GM18909 (cell line): ENCODE results near the gene TRIO.

ENCODE experiments used
- ATAC-seq: cut with Tn5 transposase; IDR thresholded peaks from one replicate; pipeline ENCODE4 v1.9.1; 2021; ENCODE audit warnings: mild to moderate bottlenecking; ENCODE audit not compliant: unreplicated experiment, poor library complexity

Gene TRIO

DNA sequence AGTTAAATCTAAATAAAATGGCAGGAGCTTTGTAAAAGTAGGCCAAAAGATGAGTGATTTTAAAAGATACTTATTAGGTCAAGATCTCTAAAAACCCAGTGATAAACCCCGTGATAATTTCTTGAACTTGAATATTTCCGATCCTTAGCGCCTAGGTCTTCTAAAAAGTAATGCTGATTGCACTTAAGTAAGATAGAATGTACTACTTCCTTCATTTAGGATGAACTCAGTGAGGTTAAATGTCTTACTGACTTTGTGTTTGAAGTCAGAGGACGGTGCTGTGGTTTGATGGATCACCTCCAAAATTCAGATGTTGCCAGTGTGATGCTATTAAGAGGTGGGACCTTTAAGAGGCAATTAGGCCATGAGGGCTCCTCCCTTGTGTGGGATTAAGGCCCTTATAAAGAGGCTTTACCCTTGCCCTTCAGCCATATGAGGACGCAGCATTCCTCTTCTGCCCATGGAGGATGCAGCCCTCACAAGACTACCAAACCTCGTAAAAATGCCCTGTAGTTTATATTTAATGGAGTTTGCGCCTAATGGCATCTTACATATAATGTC is 130.1 kb downstream of the TRIO start:
- no peak for ATAC-seq

DNA sequence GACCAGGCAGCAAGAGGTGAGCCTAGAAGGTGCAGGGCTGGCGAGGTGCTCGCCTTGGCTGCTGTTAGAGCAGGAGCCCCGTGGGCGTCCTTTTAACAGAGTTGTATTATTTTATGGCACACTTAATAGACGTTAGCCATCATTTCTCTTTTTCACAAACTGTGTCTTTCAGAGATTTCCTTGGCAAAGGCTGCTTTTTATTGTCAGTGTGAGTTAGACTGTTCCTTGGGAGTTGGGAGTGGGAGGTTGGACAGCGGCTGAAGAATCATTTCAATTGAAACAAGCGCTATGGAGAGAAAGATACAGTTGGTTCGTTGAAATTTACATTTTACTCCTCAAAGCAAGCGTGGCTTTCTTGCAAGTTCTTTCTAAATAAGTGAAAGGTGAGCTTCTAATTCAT is 133.2 kb downstream of the TRIO start:
- no peak for ATAC-seq

DNA sequence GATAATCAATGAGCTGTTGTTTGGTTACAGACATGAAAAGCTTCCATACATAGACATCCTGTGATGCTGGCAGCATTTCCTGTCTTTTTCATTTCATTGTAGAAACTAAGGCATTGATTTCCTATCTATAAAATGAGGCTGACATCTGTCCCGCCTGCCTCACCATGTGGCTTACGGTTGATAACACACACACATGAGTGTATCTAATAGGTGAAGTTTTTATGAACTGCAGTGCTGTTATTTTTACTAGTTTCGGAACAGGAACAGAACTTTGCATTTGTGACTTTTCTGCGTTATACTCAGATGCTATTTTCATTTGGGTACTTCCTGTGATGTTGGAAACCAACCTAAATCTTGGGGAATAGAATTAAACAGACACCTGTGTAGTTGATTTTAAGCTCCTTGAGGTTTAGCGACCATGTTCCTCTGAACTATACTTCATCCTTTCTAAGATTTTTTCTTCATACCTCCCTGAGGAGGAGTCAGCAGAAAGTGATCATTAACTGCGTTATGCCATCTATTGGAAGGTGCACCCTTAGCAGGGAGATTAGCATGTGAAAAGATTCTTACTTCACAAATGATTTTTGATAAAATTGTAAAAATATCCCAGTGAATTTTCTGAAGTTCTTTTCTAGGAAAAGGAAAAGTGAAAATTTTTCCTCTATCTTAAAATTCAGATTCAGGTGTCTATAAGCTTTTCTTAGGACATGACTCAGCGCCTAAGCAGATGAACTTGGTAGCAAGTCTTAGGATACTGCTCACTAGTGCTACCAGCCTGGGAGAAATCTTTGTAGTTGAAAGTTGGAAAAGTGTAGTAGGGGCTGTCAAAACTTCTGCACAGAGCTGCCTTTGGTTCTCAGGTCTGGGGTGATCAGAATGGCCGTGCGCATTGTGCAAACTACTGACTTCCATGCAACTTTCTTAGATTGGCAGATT is 134.5 kb downstream of the TRIO start:
- peak; percentile 48 for ATAC-seq

- no peak for ATAC-seq
Observed at GRCh38 chr5:14280294-14280854, 137.2 kb downstream of the TRIO start.

- peak; percentile 74 for ATAC-seq
Observed at GRCh38 chr5:14281746-14282181, 138.6 kb downstream of the TRIO start.

DNA sequence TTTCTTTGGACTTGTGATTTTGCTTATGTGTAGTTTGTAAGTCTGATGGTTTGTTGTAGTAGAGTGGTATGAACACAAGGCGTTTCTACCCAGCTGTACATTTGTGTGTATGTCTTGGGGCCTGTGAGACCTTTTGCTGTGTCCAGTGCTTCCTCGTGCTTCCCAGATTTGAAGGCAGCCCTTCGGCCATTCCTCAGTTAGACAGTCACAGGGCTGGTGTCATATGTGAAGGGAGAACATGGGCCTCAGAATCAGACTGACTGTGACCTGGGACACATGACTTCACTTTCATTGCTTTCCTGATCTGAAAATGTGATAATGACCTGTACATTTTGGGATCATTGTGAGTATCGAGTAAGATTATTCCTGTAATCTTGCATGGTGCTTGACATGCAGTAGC is 140.0 kb downstream of the TRIO start:
- ATAC-seq = no peak

DNA sequence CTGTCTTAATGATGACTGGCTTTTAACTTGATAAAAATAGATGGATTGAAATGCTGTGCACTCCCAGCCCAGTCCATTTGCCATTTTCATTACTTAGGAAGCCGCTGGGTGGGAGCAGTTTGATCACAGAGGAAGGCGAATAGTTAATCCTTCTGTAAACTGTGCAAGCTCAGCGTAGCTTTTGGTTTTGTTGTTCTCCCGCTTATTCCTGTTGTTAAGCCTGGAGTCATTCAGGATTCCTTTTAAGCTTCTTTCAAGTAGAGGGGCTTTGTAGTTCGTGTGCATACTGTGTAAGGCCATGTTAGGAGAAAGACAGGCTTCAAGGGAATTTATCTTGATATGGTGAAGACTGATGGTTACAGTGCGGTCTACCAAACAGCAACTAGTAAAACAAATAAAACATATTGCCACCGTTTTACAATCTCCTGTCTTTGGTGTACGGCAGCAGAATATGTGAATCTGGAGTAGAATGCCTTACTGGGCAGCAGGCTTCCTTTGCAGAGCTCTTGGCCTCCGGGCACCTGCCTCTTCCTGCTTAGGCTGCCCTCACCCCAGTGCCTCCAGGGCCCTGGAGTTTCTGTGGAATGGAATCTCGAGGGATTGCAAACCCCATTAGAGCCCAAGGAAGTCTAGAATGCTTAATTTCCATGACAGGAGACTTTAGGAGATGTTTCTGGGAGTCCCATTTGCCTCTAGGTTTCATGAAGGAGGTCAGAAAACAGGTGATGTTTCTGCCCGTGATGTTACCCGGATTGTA is 141.4 kb downstream of the TRIO start:
- no peak for ATAC-seq

GRCh38 chr5:14286007-14286406 is 142.9 kb downstream of the TRIO start:
- no peak for ATAC-seq

- ATAC-seq = peak; percentile 91
Observed at GRCh38 chr5:14286574-14287421, 143.7 kb downstream of the TRIO start.

- no peak for ATAC-seq
Observed at GRCh38 chr5:14292766-14293658, 149.9 kb downstream of the TRIO start.

DNA sequence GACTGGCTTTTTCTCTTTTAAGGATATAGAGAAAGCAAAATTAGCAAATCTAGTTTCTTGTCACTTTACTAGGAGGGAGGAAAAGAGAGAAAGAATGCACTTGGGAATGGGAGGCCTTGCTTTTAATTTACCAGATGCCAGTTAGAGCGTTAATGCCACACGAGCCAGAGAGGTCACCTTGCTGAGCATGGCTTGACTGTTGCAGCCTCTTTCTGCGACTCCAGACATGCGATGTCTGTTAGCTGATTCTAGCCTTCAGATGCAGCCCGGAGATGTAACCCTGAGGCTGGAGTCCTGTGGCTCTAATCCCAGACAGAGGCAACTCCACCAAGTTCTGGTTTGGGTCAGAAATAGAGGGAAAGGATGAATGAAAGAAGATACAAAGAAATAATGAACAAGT is 152.5 kb downstream of the TRIO start:
- ATAC-seq = no peak

DNA sequence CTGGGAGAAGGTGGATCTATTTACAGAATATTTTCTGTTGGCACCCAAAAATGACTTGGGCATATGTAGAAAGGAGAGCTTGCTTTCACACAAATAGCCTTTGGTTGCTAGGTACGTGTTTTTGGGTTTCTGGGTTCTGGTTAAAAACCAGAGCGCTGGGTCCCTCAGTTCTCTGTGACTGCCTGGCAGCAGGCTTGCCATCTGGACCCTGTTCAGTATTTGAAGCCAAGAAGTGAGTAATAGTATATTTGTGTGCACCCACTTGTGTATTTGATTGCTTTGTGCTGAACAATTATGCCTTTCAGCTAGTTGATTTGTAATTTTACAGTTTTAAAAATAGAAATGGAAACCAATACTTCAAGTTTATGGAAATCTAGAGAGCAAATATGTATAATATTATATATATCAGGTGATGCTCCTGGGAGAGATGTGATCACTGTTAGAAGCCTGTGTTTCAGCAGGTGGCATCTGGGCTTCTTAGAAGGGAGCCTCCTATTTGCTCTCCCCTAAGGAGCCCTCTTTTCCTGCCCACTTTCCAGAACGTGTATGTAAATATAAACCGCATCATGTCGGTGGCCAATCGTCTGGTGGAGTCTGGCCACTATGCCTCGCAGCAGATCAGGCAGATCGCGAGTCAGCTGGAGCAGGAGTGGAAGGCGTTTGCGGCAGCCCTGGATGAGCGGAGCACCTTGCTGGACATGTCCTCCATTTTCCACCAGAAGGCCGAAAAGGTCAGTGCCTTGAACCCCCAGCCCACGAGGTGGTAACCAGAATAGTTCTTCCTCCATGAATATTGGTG is 153.6 kb downstream of the TRIO start:
- no peak for ATAC-seq

DNA sequence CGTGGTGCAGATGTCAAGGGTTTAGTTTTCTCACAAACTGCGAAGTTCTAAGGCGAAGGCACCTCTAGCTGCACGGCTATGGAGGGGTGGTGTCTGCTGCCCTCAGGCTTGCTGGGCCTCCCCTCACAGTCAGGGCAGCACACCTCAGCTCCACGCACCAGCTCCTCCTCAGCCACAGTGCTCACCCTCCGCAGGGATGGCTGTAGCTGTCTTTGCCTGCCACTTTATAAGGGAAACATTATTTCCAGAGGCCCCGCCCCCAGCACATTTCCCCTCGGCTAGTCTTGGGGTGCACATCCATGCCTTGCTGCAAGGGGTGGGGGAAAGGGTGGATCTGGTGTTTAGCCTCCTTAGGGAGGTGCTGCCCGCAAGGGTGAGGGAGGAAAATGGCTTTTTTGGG is 154.6 kb downstream of the TRIO start:
- no peak for ATAC-seq

GRCh38 chr5:14298126-14298847 is 155.1 kb downstream of the TRIO start:
- ATAC-seq = no peak

DNA sequence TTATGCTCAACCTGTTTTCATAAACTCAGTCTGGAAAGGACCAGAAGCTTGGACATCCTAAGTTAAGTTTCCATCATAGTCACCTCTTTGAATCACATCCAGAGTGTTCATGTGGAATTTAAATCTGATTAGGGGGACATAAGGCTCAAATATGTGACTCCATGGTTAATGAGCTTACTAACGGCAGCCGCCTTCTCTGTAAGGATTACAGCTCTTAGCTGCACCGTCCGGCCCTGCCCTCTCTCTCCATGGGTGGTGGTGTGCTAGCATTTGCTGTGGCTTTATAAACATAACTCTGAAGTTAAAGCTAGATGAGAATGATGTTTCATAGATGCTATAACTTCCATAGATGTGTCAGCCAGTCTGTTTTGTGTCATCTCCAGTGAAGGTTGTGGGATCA is 156.5 kb downstream of the TRIO start:
- no peak for ATAC-seq

DNA sequence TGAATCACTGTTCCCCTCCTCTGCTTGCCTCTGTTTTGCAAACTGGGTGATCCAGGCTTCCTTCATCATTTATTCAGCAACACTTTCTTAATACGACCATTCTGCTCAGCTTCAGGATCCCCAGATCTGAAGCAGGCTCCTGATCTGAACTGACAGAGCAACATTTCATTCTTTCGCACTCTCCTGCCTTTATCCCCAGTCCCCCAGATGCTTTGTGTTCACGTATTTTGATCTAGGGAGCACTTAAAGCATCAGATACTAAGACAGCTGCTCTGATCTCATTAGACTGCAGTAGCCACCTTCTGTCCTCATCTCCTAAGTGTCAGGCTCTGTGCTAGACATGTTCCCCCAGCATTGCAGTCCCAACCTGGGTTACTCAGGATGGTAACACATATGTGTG is 158.0 kb downstream of the TRIO start:
- no peak for ATAC-seq

- ATAC-seq = no peak
Observed at GRCh38 chr5:14302330-14302729, 159.2 kb downstream of the TRIO start.

GRCh38 chr5:14305045-14305444 is 161.9 kb downstream of the TRIO start:
- ATAC-seq = no peak
